Tibial nerve (tissue), 3 donors: ENCODE measurements around the gene AK3.

ENCODE experiments used
- CTCF ChIP-seq, 5 experiments: fragments of 200-600 bp in 3 of 5; fragments of 450-650 bp in 2 of 5; sonication (generic) in 3 of 5; IDR thresholded peaks; one replicate each; pipeline ENCODE4 v1.5.1; 2016 to 2019; ENCODE audit warnings: antibody characterized with exemption in 5 of 5, mild to moderate bottlenecking in 3 of 5, moderate library complexity in 2 of 5
- POLR2A ChIP-seq, 2 donors: fragments of 450-650 bp; IDR thresholded peaks; one replicate each; pipeline ENCODE4 v1.6.1; 2017; ENCODE audit warnings: antibody characterized with exemption in 2 of 2, mild to moderate bottlenecking in 2 of 2, moderate library complexity in 2 of 2

DNA sequence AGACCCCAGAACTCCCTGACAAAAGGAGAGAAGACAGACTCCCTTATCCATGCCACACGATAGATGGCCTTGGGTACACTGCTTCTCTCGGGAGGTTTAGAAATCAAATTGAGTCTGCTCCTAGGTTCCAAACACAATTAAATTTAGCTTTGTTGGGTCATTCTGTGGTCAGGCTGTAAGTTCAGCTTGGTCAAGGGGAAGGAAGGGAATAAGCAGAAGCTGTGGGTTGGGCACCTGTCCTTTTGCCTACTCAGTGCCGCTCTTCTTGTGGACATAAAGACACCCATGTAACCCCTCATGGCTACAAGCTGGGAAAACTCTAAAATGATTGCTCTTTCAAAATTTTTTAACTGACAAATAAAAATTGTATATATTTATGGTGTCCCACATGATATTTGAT lies 19.1 kb upstream of the AK3 start:
- TF ChIP-seq CTCF (IDR thresholded peaks at IDR 0.05) (no peak), POLR2A (IDR thresholded peaks at IDR 0.05) (no peak)
